B cell (primary cell): ENCODE measurements around the gene GPRC5D. TPM values are rescaled to one million over a fixed set of nuclear protein-coding genes. Genes with fewer than 3 reads are reported as not detected.

Experiments
- ATAC-seq: fragments of 200-7000 bp; cut with Tn5 transposase; one replicate; pipeline ENCODE4 v1.10.0; 2021; ENCODE audit warnings: low read depth, mild to moderate bottlenecking, moderate number of reproducible peaks, moderate library complexity
- CTCF ChIA-PET: fragments of 350-600 bp; sonication (Branson Sonifier 250); formaldehyde crosslinking; loops from one replicate; lab custom pipeline; 2021; ENCODE audit warnings: antibody characterized with exemption, inconsistent platforms; lab: Charles Lee
- POLR2A ChIA-PET: fragments of 350-600 bp; sonication (Branson Sonifier 250); formaldehyde crosslinking; loops from one replicate; lab custom pipeline; 2021; ENCODE audit warnings: antibody characterized with exemption; lab: Charles Lee
- DNase-seq: peaks from one replicate; pipeline ENCODE4 v3.0.0; 2013
- H2AFZ ChIP-seq: 2 replicates; pipeline ENCODE4 v1.6.1; 2012; ENCODE audit warnings: mild to moderate bottlenecking, low read depth, low read length; ENCODE audit not compliant: insufficient read depth, poor library complexity, severe bottlenecking
- H3K27ac ChIP-seq, 2 donors: 1 replicate in 1 of 2; 2 replicates in 1 of 2; pipeline ENCODE4 v1.5.1; 2012 to 2013; ENCODE audit warnings: low read length in 2 of 2, mild to moderate bottlenecking in 2 of 2, moderate library complexity in 1 of 2
- H3K27me3 ChIP-seq, 4 experiments: fragments of 200-600 bp in 1 of 4; sonication (generic) in 1 of 4; replicated peaks in 1 of 4; 1 replicate in 2 of 4; 2 replicates in 2 of 4; pipeline versions ENCODE4 v1.6.1 to v1.7.0; 2013 to 2016; ENCODE audit warnings: low read length in 3 of 4, mild to moderate bottlenecking in 2 of 4, mixed read lengths in 1 of 4, moderate library complexity in 1 of 4; ENCODE audit not compliant: insufficient read depth in 4 of 4, control insufficient read depth in 3 of 4; ENCODE audit errors: control extremely low read depth in 1 of 4
- H3K36me3 ChIP-seq, 2 experiments: replicated peaks in 1 of 2; 1 replicate in 1 of 2; 2 replicates in 1 of 2; pipeline versions ENCODE4 v1.6.1 to v1.7.1; 2013; ENCODE audit warnings: low read length in 1 of 2; ENCODE audit not compliant: insufficient read depth in 2 of 2, control insufficient read depth in 1 of 2; ENCODE audit errors: control extremely low read depth in 1 of 2, extremely low read depth in 1 of 2
- H3K4me1 ChIP-seq, 2 donors: fragments of 200-600 bp in 1 of 2; sonication (generic) in 1 of 2; 1 replicate in 1 of 2; 2 replicates in 1 of 2; pipeline versions ENCODE4 v1.5.1 to v1.6.1; 2013 to 2017; ENCODE audit warnings: low read length in 2 of 2; ENCODE audit not compliant: control insufficient read depth in 2 of 2, insufficient read depth in 2 of 2
- H3K4me2 ChIP-seq: replicated peaks from 2 replicates; pipeline ENCODE3; 2012; ENCODE audit warnings: mild to moderate bottlenecking, low read depth, low read length; ENCODE audit not compliant: poor library complexity, severe bottlenecking
- H3K4me3 ChIP-seq, 5 experiments: fragments of 200-600 bp in 1 of 5; sonication (generic) in 1 of 5; 1 replicate in 3 of 5; 2 replicates in 2 of 5; pipeline versions ENCODE4 v1.5.1 to v1.7.0; 2011 to 2016; ENCODE audit warnings: low read length in 4 of 5, mild to moderate bottlenecking in 4 of 5, low read depth in 2 of 5, control low read depth in 1 of 5, moderate library complexity in 1 of 5; ENCODE audit not compliant: insufficient read depth in 1 of 5; ENCODE audit errors: control extremely low read depth in 1 of 5, extremely low read depth in 1 of 5
- H3K79me2 ChIP-seq: fragments of 200-600 bp; sonication (generic); one replicate; pipeline ENCODE4 v1.6.0; 2016; ENCODE audit warnings: low read length; ENCODE audit not compliant: control insufficient read depth, insufficient read depth
- H3K9ac ChIP-seq: fragments of 200-600 bp; sonication (generic); 2 replicates; pipeline ENCODE4 v1.6.1; 2017; ENCODE audit warnings: mild to moderate bottlenecking, low read length, moderate library complexity
- H3K9me3 ChIP-seq, 3 donors: one replicate each; pipeline versions ENCODE4 v1.6.1 to v1.7.1; 2013; ENCODE audit warnings: low read length in 2 of 3; ENCODE audit not compliant: control insufficient read depth in 2 of 3, insufficient read depth in 1 of 3; ENCODE audit errors: control extremely low read depth in 1 of 3
- H4K20me1 ChIP-seq: 2 replicates; pipeline ENCODE4 v1.6.0; 2012; ENCODE audit warnings: mild to moderate bottlenecking, low read length; ENCODE audit not compliant: insufficient read depth, control insufficient read depth, poor library complexity, severe bottlenecking
- H3K27ac Mint-ChIP-seq: one replicate; pipeline ENCODE4 v1.8.0; 2021; ENCODE audit warnings: mixed read lengths
- H3K27me3 Mint-ChIP-seq: one replicate; pipeline ENCODE4 v1.8.0; 2021; ENCODE audit warnings: mixed read lengths
- H3K4me1 Mint-ChIP-seq: one replicate; pipeline ENCODE4 v1.8.0; 2021; ENCODE audit warnings: mixed read lengths
- H3K4me3 Mint-ChIP-seq: one replicate; pipeline ENCODE4 v1.8.0; 2021; ENCODE audit warnings: mixed read lengths
- H3K9me3 Mint-ChIP-seq: one replicate; pipeline ENCODE4 v1.8.0; 2022; ENCODE audit warnings: mixed read lengths; ENCODE audit not compliant: insufficient read depth
- EZH2 ChIP-seq: IDR thresholded peaks from 2 replicates; pipeline ENCODE4 v1.6.1; 2012; ENCODE audit warnings: borderline replicate concordance, low read depth, mild to moderate bottlenecking, moderate library complexity, low read length; ENCODE audit not compliant: insufficient read depth, poor library complexity, severe bottlenecking
- WGBS: methylation state at CpG from one replicate; pipeline ENCODE4 v1.1.5; 2013; ENCODE audit warnings: missing lambda C conversion rate; ENCODE audit not compliant: insufficient coverage; 5-methylcytosine and 5-hydroxymethylcytosine counted together
- intact Hi-C: fragments of 100-400 bp; cut with micrococcal nuclease; formaldehyde crosslinking; loops from one replicate; pipeline ENCODE4 v1.10.0; 2022
- polyA plus RNA-seq: library from polyadenylated mRNA; depleted of rRNA; stranded (reverse); fragments of >200 nt; gene quantifications from 2 replicates; pipeline ENCODE4 v1.2.3, GENCODE V29; 2012
- total RNA-seq, 2 donors: library from RNA; stranded (reverse); fragments of 120-200 nt in 1 of 2; gene quantifications; 1 replicate in 1 of 2; 2 replicates in 1 of 2; pipeline versions ENCODE4 v1.2.3 to v1.2.4, GENCODE V29; 2013 to 2022
- TF ChIP-seq, protein P1 (sequence below): fragments of 200-600 bp; IDR thresholded peaks from one replicate; pipeline ENCODE4 v1.8.0; 2022; ENCODE audit warnings: antibody characterized with exemption, mild to moderate bottlenecking

Gene GPRC5D
- total and polyA plus RNA-seq, 2 donors (not counting 1 experiment from before 2014, with no cell fraction given) = 0.47 to 7.7 TPM

DNA sequence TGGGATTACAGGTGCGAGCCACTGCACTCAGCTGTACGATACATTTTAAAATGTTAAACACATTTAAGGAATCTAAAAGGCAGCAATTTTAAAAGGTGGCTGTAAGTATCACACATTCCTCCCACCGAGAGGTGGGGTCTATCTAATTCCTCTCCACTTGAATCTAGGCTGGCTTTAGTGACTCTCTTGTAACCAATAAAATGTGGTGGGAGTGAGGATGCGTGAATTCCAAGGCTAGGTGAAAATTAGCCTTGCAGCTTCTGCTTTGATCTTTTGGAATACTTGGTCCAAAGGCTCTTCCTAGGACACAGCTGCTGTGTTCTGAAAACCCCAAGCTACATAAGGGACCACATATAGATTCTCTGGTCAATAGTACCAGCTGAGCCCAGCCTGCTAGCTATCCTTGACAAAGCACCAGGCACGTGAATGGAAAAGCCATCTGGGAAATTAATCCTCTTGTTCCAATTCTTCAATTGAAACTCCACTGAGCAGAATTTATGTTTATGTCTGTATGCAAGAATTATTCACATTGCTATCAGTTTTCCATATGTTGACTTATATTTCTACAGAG, 8.8 kb upstream of the GPRC5D start:
- TF ChIP-seq EZH2 = no peak
- TF ChIP-seq, protein P1, sequence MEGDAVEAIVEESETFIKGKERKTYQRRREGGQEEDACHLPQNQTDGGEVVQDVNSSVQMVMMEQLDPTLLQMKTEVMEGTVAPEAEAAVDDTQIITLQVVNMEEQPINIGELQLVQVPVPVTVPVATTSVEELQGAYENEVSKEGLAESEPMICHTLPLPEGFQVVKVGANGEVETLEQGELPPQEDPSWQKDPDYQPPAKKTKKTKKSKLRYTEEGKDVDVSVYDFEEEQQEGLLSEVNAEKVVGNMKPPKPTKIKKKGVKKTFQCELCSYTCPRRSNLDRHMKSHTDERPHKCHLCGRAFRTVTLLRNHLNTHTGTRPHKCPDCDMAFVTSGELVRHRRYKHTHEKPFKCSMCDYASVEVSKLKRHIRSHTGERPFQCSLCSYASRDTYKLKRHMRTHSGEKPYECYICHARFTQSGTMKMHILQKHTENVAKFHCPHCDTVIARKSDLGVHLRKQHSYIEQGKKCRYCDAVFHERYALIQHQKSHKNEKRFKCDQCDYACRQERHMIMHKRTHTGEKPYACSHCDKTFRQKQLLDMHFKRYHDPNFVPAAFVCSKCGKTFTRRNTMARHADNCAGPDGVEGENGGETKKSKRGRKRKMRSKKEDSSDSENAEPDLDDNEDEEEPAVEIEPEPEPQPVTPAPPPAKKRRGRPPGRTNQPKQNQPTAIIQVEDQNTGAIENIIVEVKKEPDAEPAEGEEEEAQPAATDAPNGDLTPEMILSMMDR = no peak
- H3K9ac ChIP-seq = no peak overlapping the region
- no peak overlapping the region for H3K27ac Mint-ChIP-seq
- CTCF ChIA-PET = no interaction called here
- H3K4me3 Mint-ChIP-seq = no peak overlapping the region
- H3K27me3 ChIP-seq = peaks cover 0 to 3% (median 0%) of the 10 kb centered on the region in 4 experiments
- POLR2A ChIA-PET = no interaction called here
- no peak overlapping the region for H3K27ac ChIP-seq
- H3K79me2 ChIP-seq = no peaks in the 10 kb centered on the region
- no peaks in the 10 kb centered on the region for H3K4me1 Mint-ChIP-seq
- H2AFZ ChIP-seq = no peak overlapping the region
- WGBS = 100% methylated on average over 3 of the region's 5 CpGs
- no peaks in the 10 kb centered on the region for H3K36me3 ChIP-seq
- no peaks in the 10 kb centered on the region for H3K9me3 Mint-ChIP-seq
- intact Hi-C loops = no loop called here
- DNase-seq (no peak), ATAC-seq (no peak)
- H3K4me2 ChIP-seq = no peak overlapping the region
- H3K9me3 ChIP-seq = no peaks in the 10 kb centered on the region
- no peaks in the 10 kb centered on the region for H4K20me1 ChIP-seq
- H3K27me3 Mint-ChIP-seq = peaks cover 11% of the 10 kb centered on the region
- H3K4me1 ChIP-seq = no peaks in the 10 kb centered on the region
- H3K4me3 ChIP-seq = no peak overlapping the region

DNA sequence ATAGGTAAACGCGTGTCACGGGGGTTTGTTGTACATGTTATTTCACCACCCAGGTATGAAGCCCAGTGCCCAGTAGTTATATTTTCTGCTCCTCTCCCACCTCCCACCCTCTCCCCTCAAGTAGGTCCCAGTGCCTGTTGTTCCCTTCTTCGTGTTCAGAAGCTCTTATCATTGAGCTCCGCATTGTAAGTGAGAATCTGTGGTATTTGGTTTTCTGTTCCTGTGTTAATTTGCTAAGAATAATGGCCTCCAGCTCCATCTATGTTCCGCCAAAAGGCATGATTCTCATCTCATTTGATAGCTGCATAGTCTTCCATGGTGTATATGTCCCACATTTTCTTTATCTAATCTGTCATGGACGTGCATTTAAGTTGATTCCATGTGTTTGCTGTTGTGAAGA, 6.9 kb upstream of the GPRC5D start:
- Histone ChIP-seq H3K27ac (no peak overlapping the region), H3K36me3 (no peaks in the 10 kb centered on the region), H3K4me1 (no peaks in the 10 kb centered on the region), H3K9me3 (no peaks in the 10 kb centered on the region), H4K20me1 (no peaks in the 10 kb centered on the region), H3K79me2 (no peaks in the 10 kb centered on the region), H3K9ac (no peak overlapping the region), H2AFZ (no peak overlapping the region), H3K4me3 (no peak overlapping the region), H3K4me2 (no peak overlapping the region), H3K27me3 (peaks cover 0 to 3% (median 0%) of the 10 kb centered on the region in 4 experiments)
- DNase-seq (no peak), ATAC-seq (no peak)
- Mint-ChIP-seq H3K27ac (no peak overlapping the region), H3K4me3 (no peak overlapping the region), H3K4me1 (no peaks in the 10 kb centered on the region), H3K9me3 (no peaks in the 10 kb centered on the region), H3K27me3 (peaks cover 16% of the 10 kb centered on the region)
- ChIA-PET POLR2A (no interaction called here), CTCF (no interaction called here)
- TF ChIP-seq, protein P1 = no peak
- no peak for TF ChIP-seq EZH2
- intact Hi-C loops = no loop called here
- WGBS = 100% methylated on average over 1 of the region's 7 CpGs
